Right forelimb (tissue), 1 donor: ENCODE measurements around the gene TCF3.
"Not testable (repeated sequence)": the region's sequence is repeated elsewhere in the genome, so short reads cannot be mapped to it uniquely, and the experiment has no call there.

Source experiments
- DNase-seq: peaks from one replicate; pipeline ENCODE4 v3.0.0-alpha.2; 2018

TCF3 gene

DNA sequence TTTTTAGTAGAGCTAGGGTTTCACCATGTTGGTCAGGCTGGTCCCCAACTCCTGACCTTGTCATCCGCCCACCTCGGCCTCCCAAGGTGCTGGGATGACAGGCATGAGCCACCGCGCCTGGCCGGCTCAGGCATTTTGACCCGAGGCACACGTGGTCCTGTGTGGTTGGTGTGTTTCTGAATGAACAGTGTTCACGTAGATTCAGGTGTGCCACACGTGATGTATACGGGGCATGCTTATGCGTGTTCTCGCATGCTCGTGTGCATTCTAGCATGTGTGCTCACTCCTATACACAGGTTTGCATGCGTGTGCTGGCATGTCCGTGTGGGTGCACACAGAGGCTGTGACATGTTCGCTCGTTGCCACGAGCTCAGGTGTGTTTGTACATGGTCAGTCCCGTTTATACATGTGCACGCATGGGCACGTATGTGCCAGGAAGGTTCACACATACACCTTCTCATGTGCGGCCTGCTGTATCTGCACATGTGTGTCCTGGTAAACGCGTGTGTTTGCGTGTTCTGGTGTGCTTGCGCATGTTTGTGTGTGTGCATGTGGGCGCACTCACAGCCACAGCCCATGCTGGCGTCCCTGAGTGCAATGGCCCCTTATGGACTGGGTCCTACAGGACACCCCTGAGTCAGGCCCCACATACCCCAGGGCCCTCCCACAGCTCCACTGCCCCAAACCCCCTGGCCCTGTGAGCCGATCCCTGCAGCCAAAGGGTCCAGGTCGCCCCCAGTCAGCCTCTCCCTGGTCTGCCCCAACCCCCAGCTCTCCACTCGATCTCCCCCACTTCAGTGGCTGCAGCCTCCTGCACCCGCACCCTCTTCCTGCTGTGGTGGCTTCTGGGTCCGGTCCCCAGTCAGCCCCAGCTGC, 20.6 kb upstream of the TCF3 start:
- no peak for DNase-seq

DNA sequence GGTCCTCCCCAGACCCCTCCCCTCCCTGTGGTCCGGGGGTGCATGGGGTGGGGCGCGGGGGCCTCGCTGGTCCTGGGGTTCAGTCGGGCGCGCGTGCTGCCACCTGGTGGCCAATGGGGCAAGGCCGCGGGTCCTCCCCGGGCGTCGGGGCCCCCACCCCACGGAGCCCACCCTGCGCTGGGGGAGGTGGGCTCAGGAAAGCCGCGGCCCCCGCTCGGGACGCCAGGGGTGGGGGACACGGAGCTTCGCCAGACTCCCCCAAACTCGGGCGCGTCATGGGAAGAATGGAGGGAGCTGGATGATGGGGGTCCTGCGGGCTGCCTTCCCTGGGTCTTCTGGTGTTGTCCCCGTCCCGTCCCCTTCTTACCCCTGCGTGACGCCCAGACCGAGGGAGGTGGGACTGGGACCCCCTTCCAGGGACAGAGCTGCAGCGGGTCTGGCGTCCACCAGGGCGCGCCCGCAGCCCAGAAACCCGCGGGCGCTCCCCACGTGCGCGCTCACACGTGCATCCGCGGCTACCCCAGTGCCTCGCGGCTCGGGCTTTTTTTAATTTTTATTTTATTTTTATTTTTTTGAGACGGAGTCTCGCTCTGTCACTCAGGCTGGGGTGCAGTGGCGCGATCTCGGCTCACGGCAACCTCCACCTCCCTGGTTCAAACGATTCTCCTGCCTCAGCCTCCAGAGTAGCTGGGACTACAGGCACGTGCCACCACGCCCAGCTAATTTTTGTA, 19.8 kb upstream of the TCF3 start:
- peak; percentile 64 for DNase-seq

DNA sequence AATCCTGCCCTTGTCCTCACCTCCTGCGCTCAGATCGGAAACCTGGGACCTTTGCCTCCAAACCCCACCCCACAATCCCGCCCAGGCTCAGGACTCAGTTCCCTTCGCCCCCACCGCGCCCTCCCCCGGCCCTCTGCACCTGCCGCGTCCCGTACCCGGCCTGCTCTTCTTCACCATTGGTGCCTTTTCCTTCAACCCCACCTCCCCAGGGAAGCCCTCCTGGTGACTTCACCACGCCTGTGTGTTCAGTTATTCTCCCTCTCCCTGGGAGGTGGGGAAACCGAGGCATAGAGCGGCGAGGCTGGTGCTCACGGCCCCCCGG, 19.3 kb upstream of the TCF3 start:
- no peak for DNase-seq

DNA sequence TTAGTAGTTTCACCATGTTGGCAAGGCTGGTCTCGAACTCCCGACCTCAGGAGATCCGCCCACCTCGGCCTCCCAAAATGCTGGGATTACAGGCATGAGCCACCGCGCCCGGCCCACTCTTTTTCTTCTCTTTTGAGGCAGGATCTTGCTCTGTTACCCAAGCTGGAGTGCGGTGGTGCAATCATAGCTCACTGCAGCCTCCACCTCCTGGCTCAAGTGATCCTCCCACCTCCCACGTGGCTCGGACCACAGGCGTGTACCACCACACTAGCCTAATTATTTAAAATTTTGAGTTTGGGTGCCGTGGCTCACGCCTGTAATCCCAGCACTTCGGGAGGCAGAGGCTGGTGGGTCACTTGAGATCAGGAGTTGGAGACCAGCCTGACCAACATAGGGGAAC, 18.3 kb upstream of the TCF3 start:
- not testable (repeated sequence) for DNase-seq

DNA sequence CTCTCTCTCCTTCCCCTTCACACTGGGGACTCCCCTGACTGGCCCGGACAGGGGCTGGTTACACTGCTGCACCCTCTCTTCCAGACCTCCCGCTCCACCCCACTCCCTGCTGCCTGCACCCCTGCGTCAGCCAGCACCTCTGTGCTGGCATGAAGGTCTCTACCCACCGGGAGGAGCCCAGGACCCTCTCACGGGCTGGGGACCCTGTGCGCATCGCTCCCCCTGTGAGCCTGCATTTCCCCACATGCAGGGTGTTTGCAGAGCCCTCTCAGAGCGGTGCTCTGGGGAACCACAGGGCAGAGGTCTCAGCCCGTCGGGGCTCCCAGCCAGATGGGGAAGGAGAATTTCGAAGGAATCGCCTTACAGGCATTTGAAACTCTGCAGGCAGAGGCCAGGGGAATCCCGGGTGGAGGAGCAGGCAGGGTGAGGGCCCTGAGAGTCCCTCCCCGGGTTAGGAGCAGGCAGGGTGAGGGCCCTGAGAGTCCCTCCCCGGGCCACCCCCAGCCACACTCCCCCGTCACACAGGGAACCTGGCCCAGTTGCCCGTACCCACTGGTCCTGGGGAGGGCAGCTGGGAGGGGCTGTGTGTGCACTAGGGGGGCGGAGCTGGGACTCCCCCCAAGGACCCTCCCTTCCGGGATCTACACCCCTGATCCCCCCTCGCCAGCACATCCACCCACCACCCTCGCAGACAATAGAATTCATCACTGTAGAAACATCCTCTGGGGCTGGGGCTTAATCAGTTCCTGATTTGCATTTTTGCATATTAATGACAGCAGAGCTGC, 16.3 kb upstream of the TCF3 start:
- DNase-seq, result no peak

DNA sequence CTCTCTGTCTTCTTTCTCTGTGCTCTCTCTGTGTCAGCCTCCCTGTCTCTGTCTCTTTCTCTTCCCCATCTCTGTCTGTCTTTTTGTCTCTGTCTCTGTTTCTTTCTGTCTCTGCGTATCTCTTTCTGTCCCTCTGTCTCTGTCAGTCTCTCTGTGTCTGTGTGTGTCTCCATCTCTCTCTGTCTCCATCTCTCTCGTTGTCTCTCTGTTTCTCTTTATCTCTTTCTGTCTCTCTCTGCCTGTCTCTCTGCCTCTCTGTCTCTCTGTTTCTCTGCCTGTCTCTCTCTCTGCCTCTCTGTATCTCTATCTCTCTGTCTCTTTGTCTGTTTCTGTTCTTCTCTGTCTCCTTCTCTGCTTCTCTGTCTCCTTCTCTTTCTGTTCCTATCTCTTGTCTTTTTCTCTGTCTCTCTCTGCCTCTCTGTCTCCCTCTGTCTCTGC, 15.7 kb upstream of the TCF3 start:
- DNase-seq, result no peak

DNA sequence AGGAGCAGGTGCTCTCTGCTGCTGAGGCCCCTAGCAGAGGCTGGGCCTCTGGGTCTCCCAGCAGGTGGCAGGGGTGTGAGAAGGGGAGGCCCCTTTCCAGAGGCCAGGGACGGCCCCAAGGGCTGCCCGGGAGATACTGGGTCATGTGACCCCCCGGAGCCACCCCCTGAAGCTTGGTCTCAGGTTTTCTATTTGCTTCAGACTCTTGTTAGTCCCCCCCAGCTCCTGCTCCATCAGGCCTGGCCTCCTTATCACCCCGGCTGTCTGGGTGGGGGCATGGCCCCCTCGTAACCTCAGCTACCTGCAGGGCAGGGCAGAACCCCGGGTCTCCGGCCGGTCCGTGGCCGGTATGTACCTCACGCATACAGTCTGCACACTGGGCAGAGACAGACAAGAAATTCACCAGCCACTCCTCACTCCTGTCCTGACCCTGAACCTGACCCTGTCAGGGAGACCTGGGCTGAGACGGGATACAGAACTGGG, 13.2 kb upstream of the TCF3 start:
- no peak for DNase-seq

DNA sequence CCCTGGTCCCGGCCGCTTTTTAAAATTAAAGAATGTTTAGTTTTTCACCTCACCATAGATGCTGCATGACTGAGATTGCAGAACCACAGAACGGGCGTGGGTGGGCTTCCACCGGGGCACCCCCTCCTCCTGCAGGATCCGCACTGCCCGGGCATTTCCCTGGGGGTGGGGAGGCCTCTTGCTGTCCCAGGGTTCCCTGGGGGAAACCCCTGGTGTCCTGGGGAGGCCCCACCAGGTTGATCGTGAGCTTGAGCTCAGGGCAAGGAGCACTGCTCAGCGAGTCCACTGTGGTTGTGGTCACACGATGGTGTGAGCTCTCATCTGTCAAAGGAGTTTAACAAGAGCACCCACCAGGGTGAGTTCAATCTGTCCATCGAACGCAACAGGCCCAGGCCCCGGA, 11.4 kb upstream of the TCF3 start:
- DNase-seq, result no peak

DNA sequence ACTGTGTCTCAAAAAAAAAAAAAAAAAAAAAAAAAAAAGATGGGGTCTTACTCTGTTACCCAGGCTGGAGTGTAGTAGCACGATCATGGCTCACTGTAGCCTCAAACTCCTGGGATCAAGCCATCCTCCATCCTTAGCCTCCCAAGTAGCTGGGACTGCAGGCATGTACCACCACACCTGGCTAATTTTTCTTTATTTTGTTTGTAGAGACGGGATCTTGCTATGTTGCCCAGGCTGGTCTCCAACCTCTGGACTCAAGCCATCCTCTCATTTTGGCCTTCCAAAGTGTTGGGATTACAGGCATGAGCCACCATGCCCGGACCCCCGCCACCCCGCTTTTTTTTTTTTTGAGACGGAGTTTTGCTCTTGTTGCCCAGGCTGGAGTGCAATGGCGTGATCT, 10.8 kb upstream of the TCF3 start:
- DNase-seq, result not testable (repeated sequence)

DNA sequence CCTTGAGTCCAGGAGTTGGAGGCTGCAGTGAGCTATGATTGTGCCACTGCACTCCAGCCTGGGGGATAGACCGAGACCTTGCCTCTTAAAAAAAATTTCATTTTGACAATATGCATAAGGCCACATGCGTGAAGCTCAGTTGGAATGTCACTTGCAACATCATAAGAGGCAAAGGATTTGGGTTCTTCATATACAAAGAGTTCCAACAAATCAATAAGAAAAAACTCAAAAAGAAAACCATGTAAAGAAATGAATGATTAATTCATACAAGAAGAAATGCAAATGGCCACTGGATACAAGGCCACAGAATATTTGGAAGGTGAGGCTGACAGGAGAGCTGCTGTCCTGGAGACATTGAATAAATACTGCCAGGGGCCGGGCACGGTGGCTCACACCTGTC, 9.6 kb upstream of the TCF3 start:
- no peak for DNase-seq

DNA sequence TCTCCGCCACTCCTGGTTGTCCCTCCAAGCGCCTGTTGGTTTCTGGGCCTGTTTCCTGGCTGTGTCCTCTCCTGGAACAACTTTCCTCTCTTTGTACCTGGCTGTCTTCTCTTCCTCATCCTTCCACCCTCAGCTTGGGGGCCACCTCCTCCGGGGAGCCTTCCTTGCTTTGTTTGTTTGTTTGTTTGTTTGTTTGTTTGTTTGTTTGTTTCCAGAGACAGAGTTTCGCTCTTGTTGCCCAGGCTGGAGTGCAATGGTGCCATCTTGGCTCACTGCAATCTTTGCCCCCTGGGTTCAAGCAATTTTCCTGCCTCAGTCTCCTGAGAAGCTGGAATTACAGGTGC, 6.6 kb upstream of the TCF3 start:
- DNase-seq, result no peak

DNA sequence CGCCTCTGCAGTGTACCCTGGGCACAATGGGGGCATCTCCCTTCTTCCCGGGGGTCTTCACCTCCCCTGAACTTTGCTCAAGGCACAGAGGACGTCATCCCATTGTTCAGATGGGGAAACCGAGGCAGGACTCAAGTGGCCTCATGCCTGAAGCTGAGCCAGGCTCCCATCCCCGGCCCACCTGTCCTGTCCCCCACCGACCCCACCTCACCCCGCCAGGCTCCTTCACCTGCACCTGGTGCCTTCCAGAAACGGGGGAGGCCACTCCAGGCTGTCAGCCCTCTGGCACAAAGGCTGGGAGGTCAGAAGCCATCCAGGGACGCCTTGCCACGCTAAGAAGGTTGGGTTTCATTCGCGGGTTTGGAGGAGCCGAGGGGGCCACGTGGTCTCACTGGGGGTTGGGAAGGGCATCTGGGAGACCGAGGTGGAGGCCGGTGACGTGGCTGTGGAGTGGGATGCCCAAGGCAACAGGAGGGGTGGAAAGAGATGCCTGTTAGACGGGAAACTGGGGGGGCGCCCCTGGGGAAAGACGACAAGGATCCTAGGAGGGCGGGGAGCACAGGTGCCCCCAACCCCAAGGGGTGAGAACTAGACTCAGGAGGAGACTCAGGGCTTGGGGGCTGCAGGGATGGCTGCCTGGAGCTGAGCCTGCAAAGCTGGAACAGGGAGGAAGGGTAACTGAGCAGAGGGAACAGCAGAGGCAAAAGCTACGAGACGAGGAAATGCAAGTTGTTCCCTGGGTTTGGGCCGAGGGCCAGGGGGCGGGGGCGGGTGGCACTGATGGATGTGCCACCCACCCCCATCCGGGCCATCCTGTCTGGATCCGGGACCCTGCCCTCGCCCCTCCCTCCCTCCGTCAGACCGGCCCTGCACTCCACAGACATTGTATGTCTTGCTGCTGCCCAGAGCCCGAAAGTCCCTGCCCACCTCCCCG, 6.0 kb upstream of the TCF3 start:
- no peak for DNase-seq

DNA sequence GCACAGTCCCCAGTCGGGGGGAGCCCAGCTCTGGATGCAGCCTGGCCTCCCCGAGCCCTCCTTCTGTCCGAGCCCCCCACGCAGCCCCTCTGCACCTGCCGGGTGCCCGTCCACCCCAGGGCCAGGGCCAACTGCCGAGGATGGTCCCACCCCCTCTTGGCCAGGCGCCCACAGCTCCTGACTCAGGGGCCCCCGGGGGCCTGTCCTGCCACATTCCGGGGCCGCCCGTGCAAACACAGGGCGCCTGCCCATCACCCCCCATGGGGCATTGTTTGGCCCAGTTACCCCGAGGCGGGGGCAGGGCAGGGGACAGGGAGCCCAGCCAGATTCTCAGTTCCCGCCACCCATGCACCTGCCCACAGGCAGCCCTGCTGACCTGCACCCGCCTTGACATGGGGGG, 5.3 kb upstream of the TCF3 start:
- no peak for DNase-seq

DNA sequence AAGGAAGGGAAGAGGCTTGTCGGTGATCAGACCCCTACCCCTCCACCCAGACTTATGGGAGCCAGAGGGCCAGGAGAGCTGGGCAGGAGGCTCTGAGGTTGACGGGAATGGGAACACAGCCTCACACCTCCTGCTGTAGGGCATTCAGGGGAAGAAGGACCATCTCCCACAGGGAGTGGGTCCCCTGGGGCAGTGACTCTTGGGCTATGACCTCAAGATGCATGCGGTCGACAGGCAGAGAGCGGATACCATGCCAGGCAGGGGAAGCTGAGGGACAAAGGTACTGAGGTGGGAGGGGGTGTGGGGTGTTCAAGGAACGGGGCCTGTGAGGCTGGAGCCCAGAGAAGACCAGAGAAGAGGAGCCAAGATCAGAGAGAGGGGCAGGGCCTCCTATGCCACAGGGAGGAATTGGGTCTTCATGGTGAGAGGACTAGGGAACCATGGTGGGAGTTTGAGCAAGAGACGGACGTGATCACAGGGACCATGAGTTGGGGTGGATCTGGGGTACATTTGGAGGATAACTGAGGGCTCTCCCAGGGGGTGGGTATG, 4.6 kb upstream of the TCF3 start:
- no peak for DNase-seq

DNA sequence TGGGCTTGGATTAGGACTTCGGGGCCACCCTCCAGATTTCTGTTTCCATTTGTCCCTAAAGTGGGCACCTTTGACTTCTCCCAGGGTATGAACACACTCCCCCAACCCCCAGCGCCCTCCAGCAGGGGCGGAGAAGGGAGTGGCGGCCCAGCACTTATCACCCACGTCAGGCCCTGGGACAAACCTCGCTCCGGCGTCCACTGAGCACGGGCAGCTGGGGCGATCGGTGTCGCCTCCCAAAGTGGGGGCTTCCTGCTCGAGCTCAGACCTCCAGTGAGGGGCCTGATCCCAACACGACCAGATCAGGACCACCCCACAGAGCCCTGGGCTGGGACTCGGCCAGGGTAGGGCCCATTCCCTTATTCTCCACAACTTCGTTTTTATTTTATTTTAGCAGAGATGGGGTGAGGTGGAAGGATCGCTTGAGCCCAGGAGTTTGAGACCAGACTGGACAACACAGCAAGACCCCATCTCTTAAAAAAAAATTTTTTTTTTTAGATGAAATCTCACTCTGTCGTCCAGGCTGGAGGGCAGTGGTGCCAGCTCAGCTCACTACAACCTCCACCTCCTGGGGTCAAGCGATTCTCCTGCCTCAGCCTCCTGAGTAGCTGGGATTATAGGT, 3.7 kb upstream of the TCF3 start:
- no peak for DNase-seq

DNA sequence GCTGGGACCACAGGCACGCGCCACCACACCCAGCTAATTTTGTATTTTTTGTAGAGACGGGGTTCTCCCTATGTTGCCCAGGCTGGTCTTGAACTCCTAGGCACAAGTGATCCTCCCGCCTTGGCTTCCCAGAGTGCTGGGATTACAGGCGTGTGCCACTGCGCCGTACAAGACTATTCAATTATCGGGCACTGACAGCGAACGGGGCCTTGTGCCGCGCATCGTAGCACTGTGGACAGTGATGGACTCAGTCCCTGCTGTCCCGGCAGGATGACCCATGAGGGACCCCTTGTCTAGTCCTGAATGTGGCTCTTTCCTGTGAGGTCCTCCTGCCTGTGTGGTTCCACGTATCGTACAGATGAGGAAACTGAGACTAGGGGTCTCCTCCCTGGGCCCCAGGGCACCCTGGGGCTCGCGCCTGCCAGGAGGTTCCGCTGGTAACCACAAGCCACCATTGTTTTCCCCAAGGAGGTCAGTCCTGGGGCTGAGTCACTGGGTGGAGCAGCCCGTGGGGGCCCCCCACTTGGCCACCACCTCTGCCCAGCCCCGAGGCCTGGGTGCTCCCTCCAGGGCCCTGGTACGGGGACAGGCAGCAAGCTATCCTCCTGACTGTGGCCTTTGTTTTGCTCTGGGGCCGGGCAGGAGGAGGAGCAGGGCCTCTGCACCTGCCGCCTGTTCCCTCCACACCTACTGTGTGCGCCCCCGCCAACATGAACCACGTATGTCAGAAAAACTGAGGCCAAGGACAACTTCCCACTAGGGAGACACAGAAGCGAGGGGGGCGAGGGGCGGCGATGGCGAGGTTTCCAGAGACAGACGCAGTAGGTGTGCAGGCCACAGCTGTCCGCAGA, 2.9 kb upstream of the TCF3 start:
- no peak for DNase-seq

DNA sequence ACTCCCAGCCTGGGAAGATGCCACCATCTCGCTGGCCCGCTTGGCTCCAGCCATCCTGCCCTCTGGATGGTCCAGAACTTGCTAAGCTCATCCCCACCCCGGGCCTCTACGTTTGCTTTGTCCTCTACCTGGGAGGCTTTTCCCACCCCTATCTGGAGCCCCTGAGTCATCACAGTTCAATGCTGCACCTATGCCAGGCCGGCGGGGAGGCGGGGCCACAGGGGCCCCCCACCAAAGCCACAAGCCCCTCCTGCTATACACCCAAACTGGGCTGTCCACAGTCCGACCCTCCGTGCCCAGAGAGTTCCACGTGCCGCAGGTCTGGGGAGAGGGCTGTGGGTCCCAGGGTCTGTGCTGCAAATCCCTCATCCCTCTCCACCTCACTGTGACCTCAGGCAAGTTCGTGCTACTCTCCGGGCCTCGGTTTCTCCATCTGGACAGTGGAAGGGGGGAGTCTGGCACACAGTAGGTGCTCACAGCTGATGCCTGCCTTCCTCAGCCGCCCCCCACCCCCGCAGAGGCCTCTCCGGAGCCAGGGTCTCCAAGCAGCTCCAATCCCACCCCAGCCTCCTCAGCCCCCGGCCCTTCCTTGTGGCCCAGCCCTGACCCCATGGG, 1.9 kb upstream of the TCF3 start:
- no peak for DNase-seq

DNA sequence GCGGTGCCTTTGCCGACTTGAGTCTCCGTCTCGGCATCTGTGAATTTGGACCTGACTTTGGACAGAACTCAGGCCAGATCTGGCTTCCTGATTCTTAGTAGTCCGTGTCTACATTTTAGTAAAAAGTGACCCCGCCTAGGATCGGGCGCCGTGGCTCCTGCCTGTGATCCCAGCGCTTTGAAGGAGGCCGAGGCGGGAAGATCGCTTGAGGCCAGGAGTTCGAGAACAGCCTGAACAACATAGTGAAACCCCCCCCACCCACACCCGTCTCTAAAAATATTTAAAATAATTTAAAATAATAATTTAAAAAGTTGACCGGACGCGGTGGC, 849 bp upstream of the TCF3 start:
- no peak for DNase-seq

DNA sequence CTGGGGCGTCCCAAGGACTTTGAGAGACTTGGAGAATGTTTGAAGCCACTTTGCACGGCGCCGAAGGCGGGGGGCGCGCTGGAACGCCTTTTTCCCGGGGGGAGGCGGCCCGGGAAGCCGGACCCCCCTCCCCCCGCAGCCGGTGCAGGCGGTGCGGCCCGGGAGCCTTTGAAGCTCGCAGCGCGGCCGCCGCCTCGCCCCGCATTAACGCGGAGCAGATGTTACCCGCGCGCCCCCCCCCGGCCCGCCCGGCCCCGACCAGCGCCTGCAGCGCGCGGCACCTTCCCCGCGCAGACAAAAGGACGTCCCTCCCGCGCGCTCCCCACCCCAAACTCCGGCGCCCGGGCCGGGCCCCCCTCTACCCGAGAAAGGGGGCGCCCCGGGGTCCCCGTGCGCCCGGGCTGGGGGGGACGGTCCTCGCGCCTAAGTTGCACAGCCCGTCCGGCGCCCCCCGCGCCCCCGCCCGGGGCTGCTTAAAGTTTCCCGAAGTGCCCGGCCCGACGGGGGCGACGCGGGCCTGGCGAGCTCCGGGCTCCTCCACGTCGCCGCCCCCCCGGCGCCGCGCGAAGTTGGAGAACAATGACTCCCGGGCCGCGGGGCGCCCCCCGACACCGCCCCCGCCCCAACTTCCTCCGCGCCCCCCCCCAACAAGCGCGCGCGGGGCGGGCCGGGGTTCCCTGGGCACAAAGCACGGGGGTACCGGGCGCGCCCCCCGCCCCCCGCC, 685 bp downstream of the TCF3 start:
- peak; percentile 70 for DNase-seq
